Keratinocyte (primary cell): ENCODE results near the gene ASCL2.

ENCODE experiments used
- CTCF ChIP-seq, 3 experiments: IDR thresholded peaks in 1 of 3; conservative IDR thresholded peaks in 1 of 3; optimal IDR thresholded peaks in 1 of 3; 2 replicates in 2 of 3; 3 replicates in 1 of 3; pipeline versions ENCODE3 to v1.5.1; 2011; ENCODE audit warnings: low read length in 3 of 3, mild to moderate bottlenecking in 3 of 3, moderate library complexity in 2 of 3, control low read depth in 1 of 3, inconsistent platforms in 1 of 3; ENCODE audit not compliant: insufficient read depth in 2 of 3; ENCODE audit errors: extremely low read depth in 1 of 3
- EZH2 ChIP-seq: IDR thresholded peaks from one replicate; pipeline ENCODE4 v1.6.1; 2012; ENCODE audit warnings: inconsistent platforms, mild to moderate bottlenecking, low read length, moderate library complexity

- no peak for TF ChIP-seq CTCF (optimal IDR thresholded peaks at IDR 0.05 in 1 of 3, IDR thresholded peaks at IDR 0.05 in 1 of 3, conservative IDR thresholded peaks at IDR 0.05 in 1 of 3; ENCODE audit: extremely low read depth in 1 of 3, insufficient read depth in 2 of 3, low read length in 3 of 3)
- TF ChIP-seq EZH2 = no peak
Measured at GRCh38 chr11:2314136-2314524, 43.7 kb upstream of the ASCL2 start.
